Fibroblast of lung (primary cell): ENCODE data around the gene INTS1. TPM values are rescaled to one million over a fixed set of nuclear protein-coding genes. Genes with fewer than 3 reads are reported as not detected.

ENCODE experiments used
- DNase-seq, 2 donors: peaks; one replicate each; pipeline versions ENCODE4 v3.0.0 to v3.0.0-alpha.2; 2010; ENCODE audit warnings: low read depth in 2 of 2
- H2AFZ ChIP-seq: 2 replicates; pipeline ENCODE4 v1.5.1; 2012; ENCODE audit warnings: low read length, control low read depth, inconsistent platforms
- H3K27ac ChIP-seq: 2 replicates; pipeline ENCODE4 v1.5.1; 2011; ENCODE audit warnings: low read length, control low read depth; ENCODE audit not compliant: insufficient read depth
- H3K27me3 ChIP-seq: 2 replicates; pipeline ENCODE4 v1.5.1; 2011; ENCODE audit warnings: mild to moderate bottlenecking, low read length; ENCODE audit not compliant: control insufficient read depth, insufficient read depth
- H3K36me3 ChIP-seq: 2 replicates; pipeline ENCODE4 v1.5.1; 2011; ENCODE audit warnings: low read length; ENCODE audit not compliant: control insufficient read depth, insufficient read depth
- H3K4me1 ChIP-seq: 2 replicates; pipeline ENCODE4 v1.5.1; 2011; ENCODE audit warnings: low read length; ENCODE audit not compliant: control insufficient read depth, insufficient read depth; ENCODE audit errors: extremely low read depth
- H3K4me2 ChIP-seq: 2 replicates; pipeline ENCODE4 v1.5.1; 2011; ENCODE audit warnings: low read length, control low read depth; ENCODE audit not compliant: insufficient read depth; ENCODE audit errors: extremely low read depth
- H3K4me3 ChIP-seq, 4 experiments: fragments of 200-600 bp in 1 of 4; sonication (generic) in 1 of 4; replicated peaks in 1 of 4; 2 replicates each; pipeline ENCODE4 v1.5.1; 2011 to 2016; ENCODE audit warnings: low read length in 4 of 4, low read depth in 3 of 4, mild to moderate bottlenecking in 3 of 4, control low read depth in 2 of 4, inconsistent platforms in 1 of 4, mixed read lengths in 1 of 4; ENCODE audit not compliant: insufficient read depth in 1 of 4; ENCODE audit errors: control extremely low read depth in 1 of 4
- H3K79me2 ChIP-seq: 2 replicates; pipeline ENCODE4 v1.5.1; 2012; ENCODE audit warnings: mild to moderate bottlenecking, low read length, inconsistent platforms; ENCODE audit not compliant: control insufficient read depth, insufficient read depth
- H3K9ac ChIP-seq: 2 replicates; pipeline ENCODE4 v1.5.1; 2011; ENCODE audit warnings: mild to moderate bottlenecking, low read length, control low read depth; ENCODE audit not compliant: insufficient read depth
- H3K9me3 ChIP-seq: 2 replicates; pipeline ENCODE4 v1.5.1; 2012; ENCODE audit warnings: low read depth, low read length; ENCODE audit not compliant: control insufficient read depth, insufficient read depth
- H4K20me1 ChIP-seq: 2 replicates; pipeline ENCODE4 v1.5.1; 2011; ENCODE audit warnings: low read length; ENCODE audit not compliant: control insufficient read depth, insufficient read depth; ENCODE audit errors: extremely low read depth
- EZH2 ChIP-seq: IDR thresholded peaks from 2 replicates; pipeline ENCODE4 v1.5.1; 2012; ENCODE audit warnings: low read length, control low read depth, mild to moderate bottlenecking; ENCODE audit errors: missing control alignments
- polyA plus RNA-seq, 2 donors: library from polyadenylated mRNA; depleted of rRNA in 1 of 2; stranded (reverse) in 1 of 2; unstranded in 1 of 2; fragments of >200 nt; gene quantifications; 2 replicates each; pipeline ENCODE4 v1.2.1, GENCODE V29; 2011 to 2012; ENCODE audit warnings: missing spikeins in 1 of 2
- total RNA-seq: library from RNA; depleted of rRNA; stranded (reverse); fragments of >200 nt; gene quantifications from 2 replicates; pipeline ENCODE4 v1.2.1, GENCODE V29; 2014
- TF ChIP-seq, protein P1 (sequence below), 2 donors: IDR thresholded peaks in 1 of 2; conservative IDR thresholded peaks in 1 of 2; 1 replicate in 1 of 2; 2 replicates in 1 of 2; pipeline ENCODE4 v1.5.1; 2011 to 2012; ENCODE audit warnings: low read length in 2 of 2, control low read depth in 1 of 2, inconsistent platforms in 1 of 2, low read depth in 1 of 2, mild to moderate bottlenecking in 1 of 2

INTS1 gene
- total and polyA plus RNA-seq, 2 donors (not counting 1 experiment from before 2014, with no cell fraction given): 7.1 to 35.5 TPM

- Histone ChIP-seq H3K4me2 (no peak overlapping the region), H3K9ac (no peak overlapping the region), H3K4me1 (no peaks in the 10 kb centered on the region), H3K27me3 (no peaks in the 10 kb centered on the region), H3K79me2 (no peaks in the 10 kb centered on the region), H3K9me3 (no peaks in the 10 kb centered on the region), H2AFZ (no peak overlapping the region), H4K20me1 (no peaks in the 10 kb centered on the region), H3K27ac (no peak overlapping the region), H3K36me3 (peaks cover 33% of the 10 kb centered on the region), H3K4me3 (no peak overlapping the region)
- TF ChIP-seq EZH2: no peak
- TF ChIP-seq, protein P1, sequence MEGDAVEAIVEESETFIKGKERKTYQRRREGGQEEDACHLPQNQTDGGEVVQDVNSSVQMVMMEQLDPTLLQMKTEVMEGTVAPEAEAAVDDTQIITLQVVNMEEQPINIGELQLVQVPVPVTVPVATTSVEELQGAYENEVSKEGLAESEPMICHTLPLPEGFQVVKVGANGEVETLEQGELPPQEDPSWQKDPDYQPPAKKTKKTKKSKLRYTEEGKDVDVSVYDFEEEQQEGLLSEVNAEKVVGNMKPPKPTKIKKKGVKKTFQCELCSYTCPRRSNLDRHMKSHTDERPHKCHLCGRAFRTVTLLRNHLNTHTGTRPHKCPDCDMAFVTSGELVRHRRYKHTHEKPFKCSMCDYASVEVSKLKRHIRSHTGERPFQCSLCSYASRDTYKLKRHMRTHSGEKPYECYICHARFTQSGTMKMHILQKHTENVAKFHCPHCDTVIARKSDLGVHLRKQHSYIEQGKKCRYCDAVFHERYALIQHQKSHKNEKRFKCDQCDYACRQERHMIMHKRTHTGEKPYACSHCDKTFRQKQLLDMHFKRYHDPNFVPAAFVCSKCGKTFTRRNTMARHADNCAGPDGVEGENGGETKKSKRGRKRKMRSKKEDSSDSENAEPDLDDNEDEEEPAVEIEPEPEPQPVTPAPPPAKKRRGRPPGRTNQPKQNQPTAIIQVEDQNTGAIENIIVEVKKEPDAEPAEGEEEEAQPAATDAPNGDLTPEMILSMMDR (conservative IDR thresholded peaks at IDR 0.05 in 1 of 2, IDR thresholded peaks at IDR 0.05 in 1 of 2; ENCODE audit: low read depth in 1 of 2, low read length in 2 of 2): no peak
- peak in 1 of 2 donors; percentile 16 for DNase-seq
Observed at GRCh38 chr7:1474736-1475135, 29.5 kb downstream of the INTS1 start.

DNA sequence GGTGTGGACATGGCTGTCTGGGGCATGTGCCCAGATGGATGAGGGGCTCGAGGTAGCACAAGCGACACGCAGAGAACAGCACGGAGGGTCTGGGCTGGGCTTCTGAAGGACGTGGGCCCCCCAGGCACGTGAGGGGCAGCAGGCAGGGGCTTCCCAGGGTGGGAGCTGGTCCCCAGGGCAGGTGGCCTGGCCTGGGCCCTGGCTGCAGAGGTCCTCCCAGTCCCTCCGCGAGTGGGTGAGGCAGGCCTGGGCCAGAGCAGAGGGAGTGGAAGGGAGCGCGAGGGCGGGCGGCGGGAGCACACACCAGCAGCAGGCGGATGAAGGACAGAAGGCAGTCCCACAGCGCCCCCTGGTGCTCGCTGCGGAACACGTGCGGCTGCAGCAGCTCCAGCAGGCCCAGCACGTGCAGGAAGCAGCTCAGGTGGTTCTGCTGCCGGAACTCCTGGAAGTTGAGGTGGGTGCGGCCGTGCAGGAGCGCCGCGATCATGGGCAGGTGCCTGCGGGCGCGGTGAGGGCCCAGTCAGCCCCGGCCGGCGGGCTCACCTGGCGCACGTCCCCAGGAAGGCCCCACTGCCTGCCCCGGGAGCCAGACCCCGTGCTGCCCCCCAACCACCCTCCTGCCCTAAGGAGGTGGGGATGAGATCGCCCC is 30.2 kb downstream of the INTS1 start:
- Histone ChIP-seq H3K79me2 (no peaks in the 10 kb centered on the region), H2AFZ (no peak overlapping the region), H3K27me3 (no peaks in the 10 kb centered on the region), H4K20me1 (no peaks in the 10 kb centered on the region), H3K4me2 (no peak overlapping the region), H3K36me3 (peaks cover 28% of the 10 kb centered on the region), H3K9me3 (no peaks in the 10 kb centered on the region), H3K9ac (no peak overlapping the region), H3K4me3 (no peak overlapping the region), H3K4me1 (no peaks in the 10 kb centered on the region), H3K27ac (no peak overlapping the region)
- peak; percentile 68 to 83 for DNase-seq
- TF ChIP-seq, protein P1 (conservative IDR thresholded peaks at IDR 0.05 in 1 of 2, IDR thresholded peaks at IDR 0.05 in 1 of 2; ENCODE audit: low read depth in 1 of 2, low read length in 2 of 2): peak; percentile 68 to 82
- TF ChIP-seq EZH2: no peak

- no peaks in the 10 kb centered on the region for H3K27me3 ChIP-seq
- no peaks in the 10 kb centered on the region for H3K79me2 ChIP-seq
- H3K36me3 ChIP-seq: peaks cover 25% of the 10 kb centered on the region
- TF ChIP-seq, protein P1 (conservative IDR thresholded peaks at IDR 0.05 in 1 of 2, IDR thresholded peaks at IDR 0.05 in 1 of 2; ENCODE audit: low read depth in 1 of 2, low read length in 2 of 2): no peak
- no peak for TF ChIP-seq EZH2
- no peak for DNase-seq
- H3K4me3 ChIP-seq: no peak overlapping the region
- H3K4me2 ChIP-seq: no peak overlapping the region
- H3K27ac ChIP-seq: no peak overlapping the region
- H3K9ac ChIP-seq: no peak overlapping the region
- H3K4me1 ChIP-seq: peaks cover 7% of the 10 kb centered on the region
- no peaks in the 10 kb centered on the region for H3K9me3 ChIP-seq
- no peak overlapping the region for H2AFZ ChIP-seq
- no peaks in the 10 kb centered on the region for H4K20me1 ChIP-seq
Observed at GRCh38 chr7:1470901-1471300, 33.3 kb downstream of the INTS1 start.
